ENCODE data around the gene KRTDAP. TPM values are rescaled to one million over a fixed set of nuclear protein-coding genes. Genes with fewer than 3 reads are reported as not detected.
A peak's percentile ranks its signal among the peaks of the same experiment; 100 is the strongest.

KRTDAP gene
- total RNA-seq, 1 donor: not detected

DNA sequence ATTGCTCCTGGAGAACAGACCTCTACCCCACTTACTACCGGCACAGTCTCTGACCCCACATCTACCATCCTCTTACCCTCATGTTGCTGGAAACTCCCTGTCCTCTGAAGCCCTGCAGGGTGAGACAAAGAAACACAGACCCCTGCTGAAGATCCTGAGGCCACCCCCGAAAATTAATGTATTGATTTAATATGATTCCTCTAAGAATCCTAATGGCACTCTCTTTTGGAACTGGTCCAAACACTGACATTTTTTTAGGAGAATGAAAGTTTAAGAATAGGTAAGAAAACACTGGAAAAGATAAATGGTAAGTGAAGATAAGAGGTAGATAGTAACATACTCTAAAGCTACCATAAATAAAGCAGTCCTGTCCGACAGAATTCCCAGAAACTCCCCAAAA lies 17.9 kb upstream of the KRTDAP start:
- TF ChIP-seq, protein P1, sequence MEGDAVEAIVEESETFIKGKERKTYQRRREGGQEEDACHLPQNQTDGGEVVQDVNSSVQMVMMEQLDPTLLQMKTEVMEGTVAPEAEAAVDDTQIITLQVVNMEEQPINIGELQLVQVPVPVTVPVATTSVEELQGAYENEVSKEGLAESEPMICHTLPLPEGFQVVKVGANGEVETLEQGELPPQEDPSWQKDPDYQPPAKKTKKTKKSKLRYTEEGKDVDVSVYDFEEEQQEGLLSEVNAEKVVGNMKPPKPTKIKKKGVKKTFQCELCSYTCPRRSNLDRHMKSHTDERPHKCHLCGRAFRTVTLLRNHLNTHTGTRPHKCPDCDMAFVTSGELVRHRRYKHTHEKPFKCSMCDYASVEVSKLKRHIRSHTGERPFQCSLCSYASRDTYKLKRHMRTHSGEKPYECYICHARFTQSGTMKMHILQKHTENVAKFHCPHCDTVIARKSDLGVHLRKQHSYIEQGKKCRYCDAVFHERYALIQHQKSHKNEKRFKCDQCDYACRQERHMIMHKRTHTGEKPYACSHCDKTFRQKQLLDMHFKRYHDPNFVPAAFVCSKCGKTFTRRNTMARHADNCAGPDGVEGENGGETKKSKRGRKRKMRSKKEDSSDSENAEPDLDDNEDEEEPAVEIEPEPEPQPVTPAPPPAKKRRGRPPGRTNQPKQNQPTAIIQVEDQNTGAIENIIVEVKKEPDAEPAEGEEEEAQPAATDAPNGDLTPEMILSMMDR (IDR thresholded peaks at IDR 0.05; ENCODE audit: insufficient read depth, low read depth, low read length): no peak
- DNase-seq (ENCODE audit: low read depth): no peak
- H3K4me3 ChIP-seq (ENCODE audit: low read depth, low read length): no peak overlapping the region

- TF ChIP-seq, protein P1 (IDR thresholded peaks at IDR 0.05; ENCODE audit: insufficient read depth, low read depth, low read length): no peak
- H3K4me3 ChIP-seq (ENCODE audit: low read depth, low read length): no peak overlapping the region
- DNase-seq (ENCODE audit: low read depth): no peak
These were observed 17.3 kb upstream of the KRTDAP start for GRCh38 chr19:35507561-35507960.

DNA sequence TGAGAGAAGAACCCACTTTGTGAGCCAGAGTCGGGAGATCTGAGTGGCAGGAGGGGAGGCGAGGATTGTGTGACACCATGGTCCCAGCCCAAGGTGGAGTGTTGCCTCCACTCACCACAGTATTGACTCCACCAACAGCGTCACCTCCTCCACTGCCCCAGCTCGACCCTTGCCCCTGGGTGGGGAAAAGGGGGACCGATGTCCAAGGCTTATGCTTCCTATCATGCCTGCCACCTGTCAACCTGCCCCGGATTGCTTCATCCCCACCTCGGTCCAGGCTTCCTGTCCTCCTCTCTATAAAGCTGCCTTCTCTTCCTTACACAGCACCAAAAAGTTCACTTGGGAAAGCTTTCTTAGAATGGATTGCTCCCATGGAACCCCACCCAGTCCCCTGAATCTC lies 15.7 kb upstream of the KRTDAP start:
- TF ChIP-seq, protein P1 (IDR thresholded peaks at IDR 0.05; ENCODE audit: insufficient read depth, low read depth, low read length): no peak
- no peak overlapping the region for H3K4me3 ChIP-seq (ENCODE audit: low read depth, low read length)
- DNase-seq (ENCODE audit: low read depth): no peak

- TF ChIP-seq, protein P1 (IDR thresholded peaks at IDR 0.05; ENCODE audit: insufficient read depth, low read depth, low read length): no peak
- H3K4me3 ChIP-seq (ENCODE audit: low read depth, low read length): no peak overlapping the region
- no peak for DNase-seq (ENCODE audit: low read depth)
These were observed 12.5 kb upstream of the KRTDAP start for GRCh38 chr19:35502751-35503150.

GRCh38 chr19:35501684-35502083 lies 11.4 kb upstream of the KRTDAP start:
- no peak overlapping the region for H3K4me3 ChIP-seq (ENCODE audit: low read depth, low read length)
- TF ChIP-seq, protein P1 (IDR thresholded peaks at IDR 0.05; ENCODE audit: insufficient read depth, low read depth, low read length): no peak
- DNase-seq (ENCODE audit: low read depth): peak; percentile 31

GRCh38 chr19:35500611-35501010 lies 10.3 kb upstream of the KRTDAP start:
- no peak overlapping the region for H3K4me3 ChIP-seq (ENCODE audit: low read depth, low read length)
- TF ChIP-seq, protein P1 (IDR thresholded peaks at IDR 0.05; ENCODE audit: insufficient read depth, low read depth, low read length): no peak
- no peak for DNase-seq (ENCODE audit: low read depth)

DNA sequence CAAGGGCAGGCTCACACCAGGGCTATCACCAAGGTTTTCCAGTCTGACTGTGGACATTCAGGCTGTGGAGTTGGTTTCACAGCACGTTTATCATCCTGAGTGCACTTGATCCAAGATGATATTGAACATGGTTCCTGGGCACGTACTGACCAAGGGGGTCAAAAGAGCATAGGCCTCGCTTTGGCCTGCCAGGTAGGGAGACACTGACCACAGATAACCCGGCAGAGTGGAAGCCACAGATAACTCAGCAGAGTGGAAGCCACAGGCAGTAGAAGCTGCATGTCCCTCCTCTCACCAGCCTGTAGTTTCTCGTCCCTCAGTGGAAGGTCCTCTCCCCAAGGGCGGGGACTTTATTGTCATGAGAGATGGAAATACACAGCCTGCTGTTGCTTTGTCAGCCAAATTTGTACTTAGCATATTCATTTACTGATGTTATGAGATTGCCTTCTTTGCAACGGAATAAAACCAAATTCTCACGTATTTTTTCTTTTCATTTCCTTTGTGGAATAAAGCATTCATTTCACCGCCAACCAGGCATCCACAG lies 8.8 kb upstream of the KRTDAP start:
- no peak for DNase-seq (ENCODE audit: low read depth)
- H3K4me3 ChIP-seq (ENCODE audit: low read depth, low read length): no peak overlapping the region

More for the DNA sequence above, 8.8 kb upstream of the KRTDAP start:
- TF ChIP-seq, protein P1 (IDR thresholded peaks at IDR 0.05; ENCODE audit: insufficient read depth, low read depth, low read length): no peak

Measured in fibroblast of villous mesenchyme (primary cell).